OCI-LY7 (cell line): ENCODE measurements around the gene PTCD1. TPM values are rescaled to one million over a fixed set of nuclear protein-coding genes. Genes with fewer than 3 reads are reported as not detected.
A peak's percentile ranks its signal among the peaks of the same experiment; 100 is the strongest.
"Not testable (repeated sequence)": the region's sequence is repeated elsewhere in the genome, so short reads cannot be mapped to it uniquely, and the experiment has no call there.

ENCODE experiments used
- BruUV-seq: library from RNA; stranded (reverse); fragments of 400-500 nt; replicated peaks from 2 replicates; lab custom pipeline; 2021; lab: Mats Ljungman, UMichigan
- CTCF ChIA-PET: fragments of 300-600 bp; sonication (Branson Sonifier 250); formaldehyde crosslinking; loops from one replicate; lab custom pipeline; 2022; ENCODE audit warnings: antibody characterized with exemption; ENCODE audit not compliant: unreplicated experiment; lab: Charles Lee
- POLR2A ChIA-PET: fragments of 300-600 bp; sonication (Branson Sonifier 250); formaldehyde crosslinking; loops from one replicate; lab custom pipeline; 2022; ENCODE audit warnings: antibody characterized with exemption; lab: Charles Lee
- DNase-seq: peaks from one replicate; pipeline ENCODE4 v3.0.0-alpha.2; 2015; ENCODE audit warnings: low spot score
- H2AFZ ChIP-seq: fragments of 200-600 bp; sonication (generic), shearing (Covaris generic); 2 replicates; pipeline ENCODE4 v1.6.1; 2014; ENCODE audit warnings: mild to moderate bottlenecking, antibody characterized with exemption, low read length, moderate library complexity
- H3K27ac ChIP-seq: fragments of 200-600 bp; sonication (generic); 2 replicates; pipeline ENCODE4 v1.5.1; 2014; ENCODE audit warnings: mixed run types, low read depth, mild to moderate bottlenecking, moderate library complexity, low read length, inconsistent platforms; ENCODE audit not compliant: poor library complexity, severe bottlenecking
- H3K36me3 ChIP-seq: fragments of 200-600 bp; sonication (generic); 2 replicates; pipeline ENCODE4 v1.6.1; 2014; ENCODE audit warnings: mild to moderate bottlenecking, antibody characterized with exemption, low read length, moderate library complexity, mixed read lengths; ENCODE audit not compliant: insufficient read depth
- H3K4me1 ChIP-seq: fragments of 200-600 bp; sonication (generic); 2 replicates; pipeline ENCODE4 v1.5.1; 2014; ENCODE audit warnings: mild to moderate bottlenecking, low read length; ENCODE audit not compliant: insufficient read depth, poor library complexity, severe bottlenecking
- H3K4me2 ChIP-seq: fragments of 200-600 bp; sonication (generic); 2 replicates; pipeline ENCODE4 v1.6.1; 2014; ENCODE audit warnings: mild to moderate bottlenecking, low read length
- H3K4me3 ChIP-seq: fragments of 200-600 bp; sonication (generic); 2 replicates; pipeline ENCODE4 v1.5.1; 2014; ENCODE audit warnings: mild to moderate bottlenecking, low read depth, low read length; ENCODE audit not compliant: poor library complexity, severe bottlenecking
- H3K79me2 ChIP-seq: fragments of 200-600 bp; sonication (generic); 2 replicates; pipeline ENCODE4 v1.6.1; 2016; ENCODE audit warnings: low read depth, mild to moderate bottlenecking, low read length, moderate library complexity, mixed read lengths; ENCODE audit not compliant: insufficient read depth
- H3K9me2 ChIP-seq: fragments of 200-600 bp; sonication (generic); 2 replicates; pipeline ENCODE4 v1.6.1; 2016; ENCODE audit warnings: mild to moderate bottlenecking, low read length, mixed read lengths; ENCODE audit not compliant: insufficient read depth
- H3K9me3 ChIP-seq: fragments of 200-600 bp; sonication (generic); 2 replicates; pipeline ENCODE4 v1.6.1; 2014; ENCODE audit warnings: mild to moderate bottlenecking, mixed run types, low read length, mixed read lengths
- H4K20me1 ChIP-seq: fragments of 200-600 bp; sonication (generic); 2 replicates; pipeline ENCODE4 v1.6.1; 2014; ENCODE audit warnings: mild to moderate bottlenecking, antibody characterized with exemption, low read length, moderate library complexity, mixed read lengths; ENCODE audit not compliant: insufficient read depth
- CTCF ChIP-seq: fragments of 200-600 bp; sonication (generic); conservative IDR thresholded peaks from 2 replicates; pipeline ENCODE4 v1.5.1; 2014; ENCODE audit warnings: mild to moderate bottlenecking, antibody characterized with exemption, low read length, moderate library complexity, mixed read lengths
- EZH2phosphoT487 ChIP-seq: fragments of 200-600 bp; sonication (generic); IDR thresholded peaks from 2 replicates; pipeline ENCODE4 v1.6.1; 2018; ENCODE audit warnings: low read depth, borderline replicate concordance, mild to moderate bottlenecking, mixed run types, antibody characterized with exemption, low read length, moderate library complexity, mixed read lengths
- intact Hi-C: fragments of 100-400 bp; cut with micrococcal nuclease; formaldehyde crosslinking; loops from one replicate; pipeline ENCODE4 v1.10.0; 2022; ENCODE audit not compliant: unreplicated experiment
- total RNA-seq, 2 experiments: library from RNA; depleted of rRNA in 1 of 2; stranded (reverse); fragments of >200 nt in 1 of 2; shearing (Covaris generic) in 1 of 2; gene quantifications; 2 replicates each; pipeline ENCODE4 v1.2.3, GENCODE V29; 2014 to 2022

PTCD1 gene
- total RNA-seq, 2 experiments from 2014 or later, result 11.0 to 11.3 TPM

GRCh38 chr7:99387239-99387635 lies 51.4 kb downstream of the PTCD1 start:
- H3K9me2 ChIP-seq, H3K4me3 ChIP-seq, H2AFZ ChIP-seq, H3K4me2 ChIP-seq, H3K4me1 ChIP-seq, BruUV-seq, H4K20me1 ChIP-seq, H3K9me3 ChIP-seq, H3K27ac ChIP-seq, DNase-seq: not testable (repeated sequence)
- intact Hi-C loops, result loop anchor here (1.0 kb wide), 1 partner anchor 22 kb away; no protein-coding TSS in a partner anchor
- CTCF ChIA-PET, result interaction anchor here (0.6 kb wide), 1 partner anchor 21 kb away, joined by 3 read pairs; the partner anchor contains the start of gene PDAP1
- TF ChIP-seq CTCF, result peak; percentile 19; the same call in 1 of the 2 replicates
- POLR2A ChIA-PET, result interaction anchor here (1.7 kb wide), 1 partner anchor 22 kb away, joined by 4 read pairs; the partner anchor contains the start of genes BUD31 and PDAP1
- H3K79me2 ChIP-seq, result peaks cover 24% of the 10 kb centered on the region
- peaks cover 74% of the 10 kb centered on the region for H3K36me3 ChIP-seq

- Histone ChIP-seq H4K20me1 (no peaks in the 10 kb centered on the region), H3K79me2 (peaks cover 29% of the 10 kb centered on the region), H3K9me3 (no peaks in the 10 kb centered on the region), H3K4me1 (peaks cover 8% of the 10 kb centered on the region), H3K9me2 (no peaks in the 10 kb centered on the region), H3K4me3 (no peak overlapping the region), H3K27ac (no peak overlapping the region), H2AFZ (no peak overlapping the region), H3K4me2 (no peak overlapping the region), H3K36me3 (peaks cover 71% of the 10 kb centered on the region)
- BruUV-seq, result no TSS peak
- intact Hi-C loops, result loop anchor here (1.0 kb wide), 1 partner anchor 21 kb away; no protein-coding TSS in a partner anchor
- TF ChIP-seq CTCF, result peak; percentile 75
- TF ChIP-seq EZH2phosphoT487, result no peak
- POLR2A ChIA-PET, result interaction anchor here (0.6 to 1.7 kb wide), 2 partner anchors 22 to 712 kb away, joined by 3 to 4 read pairs; partner anchors contain the start of genes BUD31 and PDAP1
- CTCF ChIA-PET, result interaction anchor here (0.6 kb wide), 1 partner anchor 21 kb away, joined by 3 read pairs; the partner anchor contains the start of gene PDAP1
- DNase-seq, result peak; percentile 70
Measured at GRCh38 chr7:99386584-99387238, 51.9 kb downstream of the PTCD1 start.

- Histone ChIP-seq H3K27ac (no peak overlapping the region), H3K79me2 (peaks cover 36% of the 10 kb centered on the region), H3K4me2 (no peak overlapping the region), H3K9me3 (no peaks in the 10 kb centered on the region), H3K4me1 (peaks cover 20% of the 10 kb centered on the region), H2AFZ (no peak overlapping the region), H3K36me3 (peaks cover 65% of the 10 kb centered on the region), H4K20me1 (no peaks in the 10 kb centered on the region), H3K9me2 (no peaks in the 10 kb centered on the region), H3K4me3 (no peak overlapping the region)
- no TSS peak for BruUV-seq
- intact Hi-C loops, result no loop called here
- DNase-seq, result no peak
- ChIA-PET CTCF (no interaction called here), POLR2A (no interaction called here)
- TF ChIP-seq CTCF, result no peak
Measured at GRCh38 chr7:99385564-99385963, 53.0 kb downstream of the PTCD1 start.
